SK-N-MC (cell line): ENCODE data around the gene KIF26B.

Source experiments
- EZH2 ChIP-seq: fragments of 200-600 bp; sonication (generic); IDR thresholded peaks from one replicate; pipeline ENCODE4 v1.6.1; 2017; ENCODE audit warnings: antibody characterized with exemption
- FOXP2 ChIP-seq: optimal IDR thresholded peaks from 2 replicates; pipeline ENCODE3; 2011; ENCODE audit warnings: mild to moderate bottlenecking, moderate library complexity; ENCODE audit not compliant: insufficient read depth; ENCODE audit errors: extremely low read length, control extremely low read depth
- POLR2AphosphoS5 ChIP-seq: IDR thresholded peaks from 2 replicates; pipeline ENCODE4 v1.6.1; 2012; ENCODE audit warnings: mild to moderate bottlenecking, low read depth, low read length, borderline replicate concordance

GRCh38 chr1:245462161-245462560, 307.4 kb downstream of the KIF26B start:
- TF ChIP-seq EZH2 = no peak
- TF ChIP-seq POLR2AphosphoS5 = no peak
- no peak for TF ChIP-seq FOXP2
